ENCODE results near the gene CALHM6. TPM values are rescaled to one million over a fixed set of nuclear protein-coding genes. Genes with fewer than 3 reads are reported as not detected.

CALHM6 gene
- total and polyA plus RNA-seq, 11 donors = 0.37 to 52.4 (median 1.0) TPM; not detected in 1

GRCh38 chr6:116426551-116426950 is 34.6 kb upstream of the CALHM6 start:
- 94 to 100% (median 98%) methylated on average over 3 of the region's 3 CpGs for WGBS, 4 donors
- Histone ChIP-seq H3K27me3 (no peaks in the 10 kb centered on the region), H3K4me1 (peaks cover 0 to 16% (median 5%) of the 10 kb centered on the region in 12 donors), H3K27ac (no peak overlapping the region), H3K4me3 (no peak overlapping the region), H3K9me3 (no peaks in the 10 kb centered on the region), H3K36me3 (peaks cover 0 to 46% (median 36%) of the 10 kb centered on the region in 9 donors)
- TF ChIP-seq POLR2A (IDR thresholded peaks at IDR 0.05) (no peak), CTCF (IDR thresholded peaks at IDR 0.05) (no peak)
- intact Hi-C loops (cut with DNase I) = no loop called here
- DNase-seq = no peak
- ATAC-seq = no peak

- no peak for ATAC-seq
- H3K4me1 ChIP-seq = no peaks in the 10 kb centered on the region
- 96 to 100% (median 98%) methylated on average over 2 of the region's 2 CpGs for WGBS, 4 donors
- no peak overlapping the region for H3K4me3 ChIP-seq
- no peaks in the 10 kb centered on the region for H3K27me3 ChIP-seq
- H3K27ac ChIP-seq = no peak overlapping the region
- H3K9me3 ChIP-seq = no peaks in the 10 kb centered on the region
- H3K36me3 ChIP-seq = peaks cover 0 to 67% (median 56%) of the 10 kb centered on the region in 9 donors
- DNase-seq = no peak
- intact Hi-C loops (cut with DNase I) = no loop called here
- TF ChIP-seq CTCF (IDR thresholded peaks at IDR 0.05) (no peak), POLR2A (IDR thresholded peaks at IDR 0.05) (no peak)
Measured at GRCh38 chr6:116429111-116429510, 32.1 kb upstream of the CALHM6 start.

- intact Hi-C loops (cut with DNase I) = loop anchor here in 1 of 10 donors (5.0 kb wide), 1 partner anchor 69 kb away; no protein-coding TSS in a partner anchor
- Histone ChIP-seq H3K27ac (no peak overlapping the region), H3K4me3 (no peak overlapping the region), H3K9me3 (no peaks in the 10 kb centered on the region), H3K36me3 (peaks cover 0 to 80% (median 60%) of the 10 kb centered on the region in 9 donors), H3K4me1 (peaks cover 0 to 6% (median 0%) of the 10 kb centered on the region in 12 donors), H3K27me3 (no peaks in the 10 kb centered on the region)
- ATAC-seq = no peak
- DNase-seq = no peak
- TF ChIP-seq POLR2A (IDR thresholded peaks at IDR 0.05) = no peak
- TF ChIP-seq CTCF (IDR thresholded peaks at IDR 0.05) = no peak
- 83 to 88% (median 87%) methylated on average over 4 of the region's 4 CpGs for WGBS, 4 donors
Measured at GRCh38 chr6:116430860-116431259, 30.3 kb upstream of the CALHM6 start.

- no peak for DNase-seq
- H3K4me1 ChIP-seq = peaks cover 0 to 6% (median 0%) of the 10 kb centered on the region in 12 donors
- H3K36me3 ChIP-seq = peaks cover 0 to 78% (median 53%) of the 10 kb centered on the region in 9 donors
- H3K9me3 ChIP-seq = no peaks in the 10 kb centered on the region
- no peak for ATAC-seq
- intact Hi-C loops (cut with DNase I) = loop anchor here in 1 of 10 donors (5.0 kb wide), 1 partner anchor 70 kb away; no protein-coding TSS in a partner anchor
- H3K27me3 ChIP-seq = no peaks in the 10 kb centered on the region
- no peak for TF ChIP-seq CTCF (IDR thresholded peaks at IDR 0.05)
- no peak for TF ChIP-seq POLR2A (IDR thresholded peaks at IDR 0.05)
- no peak overlapping the region for H3K27ac ChIP-seq
- H3K4me3 ChIP-seq = no peak overlapping the region
Measured at GRCh38 chr6:116431964-116432595, 29.1 kb upstream of the CALHM6 start.

Measured in heart left ventricle (tissue), 16 donors.